Heart right ventricle (tissue), 16 donors: ENCODE measurements around the gene RAD18. TPM values are rescaled to one million over a fixed set of nuclear protein-coding genes. Genes with fewer than 3 reads are reported as not detected.

ENCODE experiments used
- ATAC-seq, 8 donors: fragments of 200-7000 bp; cut with Tn5 transposase; one replicate each; pipeline ENCODE4 v1.9.1; 2020; ENCODE audit warnings: mild to moderate bottlenecking in 8 of 8, moderate library complexity in 8 of 8, moderate number of reproducible peaks in 1 of 8
- DNase-seq, 2 donors: peaks; one replicate each; pipeline ENCODE4 v3.0.0-alpha.2; 2020
- H3K27ac ChIP-seq, 10 donors: fragments of 200-600 bp; sonication (generic) in 2 of 10; one replicate each; pipeline versions ENCODE4 v1.5.0 to v1.8.0; 2020 to 2022; ENCODE audit warnings: mild to moderate bottlenecking in 3 of 10
- H3K27me3 ChIP-seq, 7 donors: fragments of 200-600 bp; one replicate each; pipeline ENCODE4 v1.8.0; 2021 to 2022; ENCODE audit warnings: mild to moderate bottlenecking in 2 of 7
- H3K36me3 ChIP-seq, 9 donors: fragments of 200-600 bp; sonication (generic) in 1 of 9; one replicate each; pipeline versions ENCODE4 v1.5.0 to v1.8.0; 2020 to 2022; ENCODE audit warnings: mild to moderate bottlenecking in 2 of 9
- H3K4me1 ChIP-seq, 9 donors: fragments of 200-600 bp; sonication (generic) in 1 of 9; one replicate each; pipeline versions ENCODE4 v1.5.0 to v1.8.0; 2020 to 2022; ENCODE audit warnings: mild to moderate bottlenecking in 4 of 9
- H3K4me3 ChIP-seq, 10 donors: fragments of 200-600 bp; sonication (generic) in 2 of 10; one replicate each; pipeline versions ENCODE4 v1.5.0 to v1.8.0; 2020 to 2022; ENCODE audit warnings: mild to moderate bottlenecking in 7 of 10, moderate library complexity in 2 of 10
- H3K9me3 ChIP-seq, 11 donors: fragments of 200-600 bp in 10 of 11; sonication (generic) in 2 of 11; one replicate each; pipeline versions ENCODE4 v1.5.0 to v1.8.0; 2013 to 2022; ENCODE audit warnings: mild to moderate bottlenecking in 2 of 11, control low read depth in 1 of 11, moderate library complexity in 1 of 11
- WGBS, 2 donors: extraction: QIAGEN DNeasy Blood & Tissue Kit; methylation state at CpG; one replicate each; pipeline ENCODE4 v1.1.7; 2013; ENCODE audit warnings: inconsistent platforms in 1 of 2; 5-methylcytosine and 5-hydroxymethylcytosine counted together
- intact Hi-C, 10 donors: fragments of 100-400 bp; cut with DNase I; formaldehyde crosslinking; loops; one replicate each; pipeline versions ENCODE4 v1.11.1 to v1.14.2; 2022
- polyA plus RNA-seq, 2 donors: library from polyadenylated mRNA; stranded (reverse); fragments of 200-250 nt; gene quantifications; one replicate each; pipeline ENCODE4 v1.2.3, GENCODE V29; 2013
- total RNA-seq, 10 donors: library from RNA; stranded (reverse); fragmentation: NEBNext Ultra II Directional in 3 of 10; extraction: Animal tissue kit (Norgen Biotek cat#: 25700) in 3 of 10; gene quantifications; one replicate each; pipeline versions ENCODE4 v1.2.1 to v1.2.4, GENCODE V29; 2021 to 2023
- TF ChIP-seq, protein P1 (sequence below), 9 donors: fragments of 200-600 bp; sonication (generic) in 2 of 9; IDR thresholded peaks; one replicate each; pipeline versions ENCODE4 v1.5.0 to v1.8.0; 2021 to 2022; ENCODE audit warnings: antibody characterized with exemption in 9 of 9, mild to moderate bottlenecking in 5 of 9, moderate library complexity in 1 of 9
- donor health status: Arrhythmogenic right ventricular cardiomyopathy.
- donor health status: ischemic (EF 13 %, LVEDD 7.1; RV severe dilation, severe dysfunction).
- donor health status: healthy with polysubstance abuse.
- donor health status: DM: no; HTN: yes; CAD: no.
- donor health status: DM: no; HTN: no; CAD: no.
- donor health status: ischemic (EF 25% LVEDD 6.9; RV normal size, moderate dysfunction).
- donor health status: ischemic (EF 25% LVEDD 5.7; RV mildly dilated, moderate dysfunction).
- donor health status: healthy.
- donor health status: DM: yes; HTN: yes; CAD: no.
- donor health status: Ischemic cardiomyopathy.
- donor health status: ischemic (EF 35%, LVEDD 5.7; RV mildly dilated, moderate dysfunction).
- donor health status: nonischemic (EF 11% LVEDD 7.7; RV severe dilation, severe dysfunction).
- donor health status: DM: yes; HTN: yes; CAD: no.
- donor health status: PGD.
- donor health status: ischemic (EF 29% LVEDD 5.4; RV normal size, mild dysfunction).
- donor health status: nonischemic (EF 23%, LVEDD 6.1; RV moderate dilation, normal function).

The RAD18 gene
- total and polyA plus RNA-seq, 12 donors = 0.97 to 4.6 (median 2.8) TPM

- 90 to 91% methylated on average over 9 of the region's 9 CpGs for WGBS, 2 donors
- Histone ChIP-seq H3K36me3 (peaks cover 0 to 5% (median 0%) of the 10 kb centered on the region in 9 donors), H3K9me3 (peaks cover 0 to 12% (median 0%) of the 10 kb centered on the region in 11 donors), H3K27me3 (peaks cover 0 to 6% (median 0%) of the 10 kb centered on the region in 7 donors), H3K4me1 (peaks cover 0 to 24% (median 0%) of the 10 kb centered on the region in 9 donors), H3K4me3 (no peak overlapping the region), H3K27ac (peak overlapping the region in 1 of 10 donors; percentile 56)
- TF ChIP-seq, protein P1, sequence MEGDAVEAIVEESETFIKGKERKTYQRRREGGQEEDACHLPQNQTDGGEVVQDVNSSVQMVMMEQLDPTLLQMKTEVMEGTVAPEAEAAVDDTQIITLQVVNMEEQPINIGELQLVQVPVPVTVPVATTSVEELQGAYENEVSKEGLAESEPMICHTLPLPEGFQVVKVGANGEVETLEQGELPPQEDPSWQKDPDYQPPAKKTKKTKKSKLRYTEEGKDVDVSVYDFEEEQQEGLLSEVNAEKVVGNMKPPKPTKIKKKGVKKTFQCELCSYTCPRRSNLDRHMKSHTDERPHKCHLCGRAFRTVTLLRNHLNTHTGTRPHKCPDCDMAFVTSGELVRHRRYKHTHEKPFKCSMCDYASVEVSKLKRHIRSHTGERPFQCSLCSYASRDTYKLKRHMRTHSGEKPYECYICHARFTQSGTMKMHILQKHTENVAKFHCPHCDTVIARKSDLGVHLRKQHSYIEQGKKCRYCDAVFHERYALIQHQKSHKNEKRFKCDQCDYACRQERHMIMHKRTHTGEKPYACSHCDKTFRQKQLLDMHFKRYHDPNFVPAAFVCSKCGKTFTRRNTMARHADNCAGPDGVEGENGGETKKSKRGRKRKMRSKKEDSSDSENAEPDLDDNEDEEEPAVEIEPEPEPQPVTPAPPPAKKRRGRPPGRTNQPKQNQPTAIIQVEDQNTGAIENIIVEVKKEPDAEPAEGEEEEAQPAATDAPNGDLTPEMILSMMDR (IDR thresholded peaks at IDR 0.05) = no peak
- no peak for DNase-seq
- intact Hi-C loops = no loop called here
- ATAC-seq = peak in 1 of 8 donors; percentile 21
These were observed 18.0 kb upstream of the RAD18 start for GRCh38 chr3:8981296-8981695.

- H3K27me3 ChIP-seq = peaks cover 0 to 9% (median 0%) of the 10 kb centered on the region in 7 donors
- TF ChIP-seq, protein P1 (IDR thresholded peaks at IDR 0.05) = no peak
- intact Hi-C loops = no loop called here
- peak in 2 of 8 donors; percentile 39 to 40 for ATAC-seq
- 59 to 67% methylated on average over 6 of the region's 6 CpGs for WGBS, 2 donors
- no peak for DNase-seq
- peaks cover 0 to 24% (median 0%) of the 10 kb centered on the region in 9 donors for H3K4me1 ChIP-seq
- peaks cover 0 to 12% (median 0%) of the 10 kb centered on the region in 11 donors for H3K9me3 ChIP-seq
- no peak overlapping the region for H3K4me3 ChIP-seq
- H3K36me3 ChIP-seq = peaks cover 0 to 5% (median 0%) of the 10 kb centered on the region in 9 donors
- H3K27ac ChIP-seq = peak overlapping the region in 1 of 10 donors; percentile 56
These were observed 17.5 kb upstream of the RAD18 start for GRCh38 chr3:8980756-8981257.

DNA sequence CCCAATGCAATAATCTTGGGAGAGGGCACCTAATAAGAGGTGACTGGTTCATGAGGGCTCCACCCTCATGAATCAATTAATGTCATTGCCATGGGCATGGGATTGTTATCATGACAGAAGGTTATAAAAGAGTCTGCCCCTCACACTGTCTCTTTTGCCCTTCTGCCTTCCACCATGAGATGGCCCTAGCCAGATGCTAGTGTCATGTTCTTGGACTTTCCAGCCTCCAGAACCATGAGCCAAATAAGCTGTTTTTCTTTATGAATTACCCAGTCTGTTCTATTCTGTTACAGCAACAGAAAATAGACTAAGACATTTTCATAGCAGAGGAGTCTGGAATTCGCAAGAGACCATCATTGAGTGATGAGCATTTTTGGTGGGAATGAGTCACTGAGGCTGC, 16.0 kb upstream of the RAD18 start:
- Histone ChIP-seq H3K27me3 (peaks cover 0 to 14% (median 0%) of the 10 kb centered on the region in 7 donors), H3K4me3 (no peak overlapping the region), H3K4me1 (peaks cover 0 to 24% (median 0%) of the 10 kb centered on the region in 9 donors), H3K27ac (no peak overlapping the region), H3K9me3 (peaks cover 0 to 12% (median 0%) of the 10 kb centered on the region in 11 donors), H3K36me3 (no peaks in the 10 kb centered on the region)
- TF ChIP-seq, protein P1 (IDR thresholded peaks at IDR 0.05) = no peak
- 94% methylated on average over 1 of the region's 1 CpG for WGBS, 2 donors
- DNase-seq (no peak), ATAC-seq (no peak)
- intact Hi-C loops = no loop called here

- peaks cover 0 to 12% (median 0%) of the 10 kb centered on the region in 11 donors for H3K9me3 ChIP-seq
- no peak overlapping the region for H3K27ac ChIP-seq
- no peak for ATAC-seq
- TF ChIP-seq, protein P1 (IDR thresholded peaks at IDR 0.05) = no peak
- WGBS, 2 donors = 80 to 85% methylated on average over 3 of the region's 3 CpGs
- peaks cover 0 to 14% (median 0%) of the 10 kb centered on the region in 7 donors for H3K27me3 ChIP-seq
- intact Hi-C loops = no loop called here
- no peak for DNase-seq
- H3K4me3 ChIP-seq = no peak overlapping the region
- H3K36me3 ChIP-seq = no peaks in the 10 kb centered on the region
- peaks cover 0 to 24% (median 0%) of the 10 kb centered on the region in 9 donors for H3K4me1 ChIP-seq
These were observed 15.3 kb upstream of the RAD18 start for GRCh38 chr3:8978551-8978950.
